HG02970 (cell line): ENCODE measurements around the gene NFATC1.

Experiments used
- ATAC-seq: cut with Tn5 transposase; IDR thresholded peaks from one replicate; pipeline ENCODE4 v1.9.1; 2021; ENCODE audit warnings: mild to moderate bottlenecking, moderate library complexity, moderate number of reproducible peaks; ENCODE audit not compliant: unreplicated experiment, low FRiP score

The NFATC1 gene

DNA sequence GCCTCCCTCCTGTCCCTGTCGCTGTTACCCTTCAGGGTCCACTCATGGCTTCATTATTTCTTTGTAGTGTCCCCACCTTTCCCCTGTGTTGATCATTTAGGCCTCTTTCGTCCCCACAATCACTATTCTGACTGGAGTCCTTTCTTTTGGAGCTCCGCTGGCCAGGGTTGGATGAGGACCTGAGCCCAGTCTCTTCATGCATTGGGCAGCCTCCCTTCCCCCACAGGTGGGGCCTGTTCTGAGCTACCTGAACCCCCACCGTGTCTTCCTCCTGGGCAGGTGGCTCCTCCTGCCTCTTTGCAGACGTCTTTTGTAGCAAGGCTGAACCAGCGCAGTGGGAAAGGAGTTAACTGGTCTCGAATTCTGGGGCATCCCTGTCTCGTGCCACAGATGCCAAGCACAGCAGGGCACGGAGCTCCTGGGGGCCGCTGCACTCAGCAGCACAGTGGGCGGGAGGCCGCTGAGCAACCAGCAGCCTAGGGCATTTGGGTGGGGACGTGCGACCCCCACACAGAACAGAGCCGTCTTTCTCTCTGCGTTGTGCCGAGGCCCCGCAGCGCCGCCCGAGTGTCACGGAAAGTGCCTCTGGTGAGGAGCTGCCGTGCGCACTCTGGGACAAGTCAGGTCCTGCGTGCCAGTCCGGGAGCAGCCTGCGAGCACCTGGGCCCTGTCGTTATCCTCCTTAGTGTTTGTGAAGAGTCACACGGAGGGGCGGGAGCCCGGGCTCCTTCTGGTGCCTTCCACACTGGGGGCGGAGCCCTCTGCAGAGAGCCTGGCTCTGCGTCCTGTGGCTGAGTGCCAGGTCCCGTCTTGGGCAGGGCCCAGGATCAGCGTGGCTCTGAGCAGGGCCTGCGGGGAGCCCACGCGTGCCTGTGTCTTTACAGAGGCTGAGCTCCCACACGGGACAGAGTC, 130.1 kb downstream of the NFATC1 start:
- no peak for ATAC-seq

DNA sequence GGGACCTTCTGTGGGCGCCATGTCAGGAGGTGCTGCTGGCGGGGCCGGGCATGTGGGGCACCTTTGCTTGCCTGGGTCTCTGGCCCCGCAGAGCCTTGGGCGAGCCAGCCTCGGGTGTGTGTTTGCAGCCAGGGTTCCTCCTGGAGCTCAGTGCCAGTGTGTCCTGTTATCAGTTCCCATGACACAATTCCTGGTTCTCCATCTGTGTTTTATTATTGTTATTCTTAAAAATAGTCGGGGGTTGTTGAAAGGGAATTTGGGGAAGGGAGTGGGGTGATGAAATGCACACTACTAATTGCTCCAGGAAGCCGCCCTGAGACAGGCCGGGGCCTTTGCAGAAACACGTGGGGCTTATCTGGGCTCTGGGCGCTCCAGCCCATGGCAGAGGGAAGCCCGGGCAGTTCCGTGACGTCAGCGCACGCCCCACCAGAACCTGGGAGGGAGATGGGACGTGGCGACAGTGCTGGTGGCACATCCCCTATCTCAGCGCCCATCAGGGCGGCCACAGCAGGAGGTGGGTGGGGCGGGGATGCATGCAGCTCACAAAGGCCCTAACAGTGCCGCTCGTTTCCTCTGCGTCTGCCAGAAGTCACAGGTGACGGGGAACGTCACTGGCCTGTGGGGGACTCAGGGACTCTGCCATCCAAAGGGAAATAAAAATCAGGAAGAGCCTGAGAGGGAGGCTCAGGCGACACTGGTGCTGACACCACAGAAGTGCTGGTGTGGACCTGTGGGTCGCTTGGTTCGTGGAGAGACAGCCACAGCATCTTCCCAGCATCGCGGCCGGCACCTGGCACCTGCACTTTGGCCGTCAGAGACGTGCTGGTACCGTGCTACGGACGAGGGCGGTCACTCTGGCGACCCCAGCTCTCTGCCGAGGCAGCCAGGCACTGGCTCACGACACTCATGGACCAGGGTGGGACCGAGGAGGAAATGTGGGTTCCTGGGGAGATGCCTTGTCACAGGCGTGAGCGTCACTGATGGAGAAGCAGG, 131.0 kb downstream of the NFATC1 start:
- no peak for ATAC-seq

DNA sequence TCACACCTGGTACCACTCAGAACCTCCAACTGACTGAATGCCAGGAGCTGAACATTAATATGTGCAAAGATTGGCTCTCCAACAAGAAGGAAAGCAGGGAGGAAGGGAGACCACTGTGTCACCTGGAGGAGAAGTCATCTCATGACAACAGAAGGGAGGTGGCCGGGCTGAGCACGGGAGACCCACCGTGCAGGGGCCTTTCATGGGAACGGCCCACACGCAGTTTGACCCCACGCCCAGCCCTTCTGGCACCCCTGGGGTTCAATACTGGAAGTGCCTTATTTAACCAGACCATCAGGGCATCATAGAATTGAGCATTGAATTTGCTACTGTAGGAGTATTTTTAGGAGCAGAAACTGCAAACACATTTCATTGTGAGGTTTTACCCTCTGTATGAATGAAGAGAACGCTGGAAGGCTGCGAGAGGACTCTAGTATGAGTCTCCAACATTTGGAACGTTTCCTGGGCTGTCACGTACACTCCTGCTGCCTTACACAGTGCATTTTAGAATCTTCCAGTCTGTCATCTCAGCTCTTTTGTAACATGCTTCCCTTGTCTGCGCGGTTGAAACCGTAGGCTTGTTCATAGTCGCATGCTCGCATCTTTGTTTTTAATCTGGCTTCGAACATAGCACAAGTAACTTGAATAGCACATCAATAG, 132.1 kb downstream of the NFATC1 start:
- ATAC-seq: no peak

DNA sequence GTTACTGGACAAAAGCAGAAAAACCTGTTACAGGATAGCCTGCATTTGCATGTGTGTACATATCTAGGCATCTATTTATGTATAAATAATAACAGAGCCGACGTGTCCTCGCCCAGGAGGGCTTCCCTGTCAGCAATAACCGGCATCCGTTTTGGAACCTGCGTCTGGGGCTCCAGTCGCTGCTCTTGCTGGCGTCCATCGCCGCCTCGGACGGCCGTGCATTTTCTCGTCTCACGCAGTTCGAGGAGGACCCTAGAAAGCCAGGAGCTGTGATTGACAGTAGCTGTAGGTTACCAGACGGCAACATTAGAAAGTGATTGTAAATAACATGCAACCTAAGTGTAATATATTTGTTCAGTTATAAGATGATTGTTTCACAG, 132.6 kb downstream of the NFATC1 start:
- ATAC-seq: no peak

DNA sequence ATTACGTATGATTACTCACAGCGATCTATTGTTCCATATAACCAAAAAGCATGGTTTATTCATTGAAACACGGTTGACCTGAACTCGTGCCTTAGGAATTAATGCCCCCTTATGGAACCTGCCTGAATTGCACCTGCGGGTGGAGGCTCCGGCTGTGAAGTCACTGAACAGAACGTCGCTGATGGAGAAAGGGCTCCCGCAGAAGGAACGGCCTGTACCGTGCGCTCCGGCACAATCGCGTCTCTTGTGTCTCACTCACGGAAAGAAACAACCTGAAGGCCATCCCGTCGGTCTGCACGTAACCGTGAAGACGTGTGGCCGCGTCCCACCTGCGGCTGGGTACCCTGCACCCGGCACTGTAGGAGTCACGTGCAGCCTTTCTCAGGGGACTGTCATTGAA, 133.1 kb downstream of the NFATC1 start:
- ATAC-seq: no peak

GRCh38 chr18:79529296-79529695, 133.6 kb downstream of the NFATC1 start:
- no peak for ATAC-seq

DNA sequence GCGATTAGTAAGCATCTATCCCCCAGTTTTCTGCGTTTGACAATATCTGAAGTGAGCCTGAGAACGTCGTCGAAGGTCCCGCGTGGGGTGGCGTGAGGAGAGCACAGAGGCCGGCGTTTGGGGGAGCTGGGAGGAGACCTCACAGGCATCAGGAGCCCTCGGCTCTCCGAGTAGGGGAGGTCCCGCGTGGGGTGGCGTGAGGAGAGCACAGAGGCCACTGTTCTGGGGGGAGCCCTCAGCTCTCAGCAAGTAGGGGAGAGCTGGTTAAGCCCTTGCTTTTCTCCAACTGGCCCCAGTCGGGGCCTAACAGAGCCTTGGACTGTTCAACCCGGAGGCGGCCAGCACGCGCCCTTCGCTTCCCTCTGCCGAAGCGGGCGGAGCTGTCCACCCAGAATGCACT, 134.3 kb downstream of the NFATC1 start:
- ATAC-seq: no peak

DNA sequence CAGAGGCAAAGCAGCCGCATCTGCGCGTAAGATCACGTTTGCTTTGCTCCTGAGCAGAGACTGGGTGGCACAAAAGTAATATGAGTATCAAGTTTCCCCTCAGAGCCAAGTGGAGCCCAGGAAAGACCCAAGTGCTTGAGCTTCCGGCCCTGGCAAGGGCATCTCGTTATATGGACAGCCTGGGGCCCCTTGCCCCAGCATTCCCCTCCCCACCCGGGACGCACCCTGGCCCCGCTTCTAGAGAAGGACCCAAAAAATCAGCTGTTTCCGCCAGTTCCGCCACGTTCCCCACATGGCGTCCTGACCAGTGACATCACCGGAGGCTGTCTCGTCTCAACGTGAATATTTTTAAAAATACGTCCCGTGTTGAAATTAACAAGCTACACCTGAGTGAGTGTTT, 135.1 kb downstream of the NFATC1 start:
- ATAC-seq: no peak

- ATAC-seq: no peak
Observed at GRCh38 chr18:79531386-79531785, 135.7 kb downstream of the NFATC1 start.

GRCh38 chr18:79531926-79532312, 136.2 kb downstream of the NFATC1 start:
- no peak for ATAC-seq

GRCh38 chr18:79532313-79533007, 136.7 kb downstream of the NFATC1 start:
- no peak for ATAC-seq

DNA sequence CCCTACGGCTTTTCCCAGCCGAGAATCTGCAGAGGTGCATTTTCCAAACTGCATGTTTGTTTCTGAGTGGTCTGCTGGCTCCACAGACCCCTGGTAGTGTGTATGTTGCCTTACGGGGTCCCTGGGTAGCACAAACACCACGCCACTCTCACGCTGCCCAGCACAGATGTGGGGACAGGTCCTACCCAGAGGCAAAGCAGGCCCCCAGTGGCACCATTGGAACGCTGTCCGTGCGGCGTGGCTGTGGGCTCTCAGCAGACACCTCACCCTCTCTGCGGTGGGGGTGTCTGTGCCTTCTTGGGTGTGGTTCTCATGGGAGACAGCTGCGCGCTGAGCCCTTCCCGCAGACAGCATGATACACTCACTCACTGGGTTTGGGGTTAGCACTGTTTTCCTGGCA, 137.4 kb downstream of the NFATC1 start:
- ATAC-seq: no peak

GRCh38 chr18:79533591-79533990, 137.9 kb downstream of the NFATC1 start:
- ATAC-seq: no peak

- no peak for ATAC-seq
Observed at GRCh38 chr18:79534356-79534755, 138.6 kb downstream of the NFATC1 start.

DNA sequence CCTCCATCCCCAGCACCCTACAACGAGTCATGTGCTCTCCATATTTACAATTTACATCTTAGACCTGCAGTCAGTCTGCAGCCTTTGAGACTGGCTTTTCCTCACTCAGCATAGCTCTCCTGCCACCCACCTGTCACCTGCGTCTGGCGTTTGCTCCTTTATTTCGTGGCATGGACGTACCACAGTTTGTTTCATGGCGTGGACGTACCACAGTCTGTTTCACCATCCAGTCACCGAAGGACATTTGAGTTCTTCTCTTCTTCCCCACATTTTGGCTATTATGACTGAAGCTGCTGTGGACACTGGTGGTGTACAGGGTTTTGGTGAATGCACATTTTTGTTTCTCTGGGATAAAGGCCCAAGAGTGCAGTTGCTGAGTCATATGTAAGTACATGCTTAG, 142.0 kb downstream of the NFATC1 start:
- ATAC-seq: no peak

GRCh38 chr18:79538635-79539034, 142.9 kb downstream of the NFATC1 start:
- no peak for ATAC-seq

DNA sequence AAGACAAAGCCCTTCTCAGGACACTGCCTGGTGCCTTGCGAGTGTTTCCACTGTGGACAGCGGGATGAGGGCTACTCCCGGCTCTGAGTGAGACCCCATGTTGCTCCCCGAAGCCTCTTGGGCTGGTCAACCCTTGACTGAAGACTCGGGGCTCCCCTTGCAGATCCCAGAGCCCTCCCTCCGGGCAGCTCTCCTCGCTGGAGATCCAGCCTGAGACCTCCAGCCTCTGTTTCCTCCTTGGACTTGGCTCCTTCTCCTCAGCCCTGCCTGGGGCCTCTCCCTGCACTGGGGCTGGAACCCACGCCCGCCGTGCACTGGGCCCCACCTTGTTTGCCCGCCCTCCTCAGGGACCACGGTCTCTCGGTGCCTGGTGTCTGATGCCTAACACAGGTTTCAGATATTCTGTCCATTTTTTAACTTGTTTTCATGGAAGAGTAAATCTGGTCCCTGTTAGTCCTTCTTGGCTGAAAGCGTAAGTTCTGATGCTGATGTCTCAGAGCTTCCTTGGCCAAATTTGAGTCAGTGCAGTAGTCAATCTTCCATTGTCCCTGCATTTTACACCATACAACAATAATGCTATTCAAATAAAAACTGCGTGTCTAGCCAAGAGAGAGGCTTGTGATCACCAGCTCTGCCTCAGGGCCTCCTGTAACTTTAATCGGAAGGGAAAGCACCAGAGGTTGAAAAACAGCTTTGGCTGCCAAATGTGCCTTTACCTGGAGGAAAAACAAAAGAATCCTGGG, 144.6 kb downstream of the NFATC1 start:
- ATAC-seq: no peak

GRCh38 chr18:79540904-79541282, 145.2 kb downstream of the NFATC1 start:
- ATAC-seq: no peak

- ATAC-seq: no peak
Observed at GRCh38 chr18:79542213-79542612, 146.5 kb downstream of the NFATC1 start.
